Progenitor cell of endocrine pancreas (in vitro differentiated cells): ENCODE results near the gene GMPR. TPM values are rescaled to one million over a fixed set of nuclear protein-coding genes. Genes with fewer than 3 reads are reported as not detected.
"Not testable (repeated sequence)": the region's sequence is repeated elsewhere in the genome, so short reads cannot be mapped to it uniquely, and the experiment has no call there.

ENCODE experiments used
- DNase-seq: peaks from one replicate; pipeline ENCODE4 v3.0.0; 2021; ENCODE audit warnings: low spot score; ENCODE audit not compliant: unreplicated experiment
- H3K27ac Mint-ChIP-seq: 2 replicates; pipeline ENCODE4 v1.8.0; 2021; ENCODE audit warnings: mild to moderate bottlenecking, moderate library complexity, mixed read lengths
- H3K27me3 Mint-ChIP-seq: 2 replicates; pipeline ENCODE4 v1.8.0; 2021; ENCODE audit warnings: mixed read lengths
- H3K36me3 Mint-ChIP-seq: 2 replicates; pipeline ENCODE4 v1.8.0; 2022; ENCODE audit warnings: mixed read lengths; ENCODE audit not compliant: insufficient read depth
- H3K4me1 Mint-ChIP-seq: 2 replicates; pipeline ENCODE4 v1.8.0; 2021; ENCODE audit warnings: low read depth, mixed read lengths
- H3K4me3 Mint-ChIP-seq: 2 replicates; pipeline ENCODE4 v1.8.0; 2021; ENCODE audit warnings: low read depth, mild to moderate bottlenecking, moderate library complexity, mixed read lengths
- H3K9me3 Mint-ChIP-seq: 2 replicates; pipeline ENCODE4 v1.8.0; 2021; ENCODE audit warnings: low read depth, mixed read lengths
- total RNA-seq: library from RNA; stranded (reverse); gene quantifications from 2 replicates; pipeline ENCODE4 v1.2.1, GENCODE V29; 2021
- TF ChIP-seq, protein P1 (sequence below): fragments of 200-600 bp; sonication (generic); IDR thresholded peaks from one replicate; pipeline ENCODE4 v1.5.0; 2021; ENCODE audit warnings: antibody characterized with exemption, mild to moderate bottlenecking; ENCODE audit not compliant: unreplicated experiment

GMPR gene
- total RNA-seq, 1 donor from 2014 or later = 0.50 TPM

DNA sequence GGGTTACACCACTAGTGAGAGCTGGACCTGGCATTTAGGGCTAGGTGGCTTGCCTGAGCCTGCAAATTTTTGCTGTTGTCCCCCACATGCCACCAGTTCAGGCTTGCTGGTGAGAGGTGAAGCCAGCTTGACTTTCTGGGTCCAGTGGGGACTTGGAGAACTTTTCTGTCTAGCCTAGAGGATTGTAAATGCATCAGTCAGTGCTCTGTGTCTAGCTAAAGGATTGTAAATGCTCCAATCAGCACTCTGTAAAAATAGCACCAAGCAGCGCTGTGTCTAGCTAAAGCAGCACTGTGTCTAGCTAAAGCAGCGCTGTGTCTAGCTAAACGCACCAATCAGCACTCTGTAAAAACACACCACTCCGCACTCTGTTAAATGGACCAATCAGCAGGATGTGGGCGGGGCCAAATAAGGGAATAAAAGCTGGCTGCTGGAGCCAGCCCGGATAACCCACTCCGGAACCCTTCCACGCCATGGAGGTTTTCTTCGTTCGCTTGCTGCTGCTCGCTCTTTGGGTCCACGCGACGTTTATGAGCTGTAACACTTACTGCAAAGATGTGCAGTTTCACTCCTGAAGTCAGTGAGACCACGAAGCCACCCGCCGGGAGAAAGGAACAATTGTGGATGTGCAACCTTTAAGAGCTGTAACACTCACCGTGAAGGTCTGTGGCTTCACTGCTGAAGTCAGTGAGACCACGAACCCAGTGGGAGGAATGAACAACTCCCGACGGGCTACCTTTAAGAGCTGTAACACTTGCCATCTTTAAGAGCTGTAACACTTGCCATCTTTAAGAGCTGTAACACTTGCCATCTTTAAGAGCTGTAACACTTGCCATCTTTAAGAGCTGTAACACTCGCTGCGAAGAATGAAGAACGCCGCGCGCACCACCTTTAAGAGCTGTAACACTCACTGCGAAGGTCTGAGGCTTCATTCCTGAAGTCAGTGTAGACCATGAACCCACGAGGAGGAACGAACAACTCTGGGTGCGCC is 27.3 kb downstream of the GMPR start:
- peaks cover 4% of the 10 kb centered on the region for H3K27me3 Mint-ChIP-seq
- H3K9me3 Mint-ChIP-seq = no peaks in the 10 kb centered on the region
- no peak for DNase-seq
- H3K27ac Mint-ChIP-seq = no peak overlapping the region
- H3K36me3 Mint-ChIP-seq = peaks cover 2% of the 10 kb centered on the region
- H3K4me3 Mint-ChIP-seq = no peak overlapping the region
- no peaks in the 10 kb centered on the region for H3K4me1 Mint-ChIP-seq
- TF ChIP-seq, protein P1, sequence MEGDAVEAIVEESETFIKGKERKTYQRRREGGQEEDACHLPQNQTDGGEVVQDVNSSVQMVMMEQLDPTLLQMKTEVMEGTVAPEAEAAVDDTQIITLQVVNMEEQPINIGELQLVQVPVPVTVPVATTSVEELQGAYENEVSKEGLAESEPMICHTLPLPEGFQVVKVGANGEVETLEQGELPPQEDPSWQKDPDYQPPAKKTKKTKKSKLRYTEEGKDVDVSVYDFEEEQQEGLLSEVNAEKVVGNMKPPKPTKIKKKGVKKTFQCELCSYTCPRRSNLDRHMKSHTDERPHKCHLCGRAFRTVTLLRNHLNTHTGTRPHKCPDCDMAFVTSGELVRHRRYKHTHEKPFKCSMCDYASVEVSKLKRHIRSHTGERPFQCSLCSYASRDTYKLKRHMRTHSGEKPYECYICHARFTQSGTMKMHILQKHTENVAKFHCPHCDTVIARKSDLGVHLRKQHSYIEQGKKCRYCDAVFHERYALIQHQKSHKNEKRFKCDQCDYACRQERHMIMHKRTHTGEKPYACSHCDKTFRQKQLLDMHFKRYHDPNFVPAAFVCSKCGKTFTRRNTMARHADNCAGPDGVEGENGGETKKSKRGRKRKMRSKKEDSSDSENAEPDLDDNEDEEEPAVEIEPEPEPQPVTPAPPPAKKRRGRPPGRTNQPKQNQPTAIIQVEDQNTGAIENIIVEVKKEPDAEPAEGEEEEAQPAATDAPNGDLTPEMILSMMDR = no peak

- DNase-seq = no peak
- H3K27ac Mint-ChIP-seq = no peak overlapping the region
- H3K36me3 Mint-ChIP-seq = peaks cover 2% of the 10 kb centered on the region
- H3K27me3 Mint-ChIP-seq = peaks cover 4% of the 10 kb centered on the region
- H3K4me3 Mint-ChIP-seq = no peak overlapping the region
- TF ChIP-seq, protein P1 = no peak
- H3K9me3 Mint-ChIP-seq = no peaks in the 10 kb centered on the region
- H3K4me1 Mint-ChIP-seq = no peaks in the 10 kb centered on the region
These were observed 29.3 kb downstream of the GMPR start for GRCh38 chr6:16267428-16268263.

DNA sequence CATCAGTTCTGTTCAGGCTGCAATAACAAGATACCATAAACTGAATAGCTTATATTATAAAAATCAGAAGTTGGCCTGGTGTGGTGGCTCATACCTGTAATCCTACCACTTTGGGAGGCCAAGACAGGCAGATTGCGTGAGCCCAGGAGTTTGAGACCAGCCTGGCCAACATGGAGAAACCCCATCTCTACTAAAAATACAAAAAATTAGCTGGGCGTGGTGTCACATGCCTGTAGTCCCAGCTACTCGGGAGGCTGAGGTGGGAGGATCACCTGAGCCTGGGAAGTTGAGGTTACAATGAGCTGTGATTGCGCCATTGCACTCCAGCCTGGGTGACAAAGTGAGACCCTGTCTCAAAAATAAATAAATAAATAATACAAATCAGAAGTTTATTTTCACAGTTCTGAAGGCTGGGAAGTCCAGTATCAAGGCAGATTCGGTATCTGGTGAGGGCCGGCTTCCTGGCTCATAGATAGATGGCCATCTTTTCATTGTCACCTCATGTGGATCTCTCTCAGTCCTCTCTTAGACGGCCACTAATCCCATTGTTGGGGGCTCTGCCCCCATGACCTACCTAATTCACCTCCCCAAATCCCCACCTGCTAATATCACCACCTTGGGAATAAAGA is 31.2 kb downstream of the GMPR start:
- H3K27me3 Mint-ChIP-seq, H3K27ac Mint-ChIP-seq, H3K4me3 Mint-ChIP-seq, H3K4me1 Mint-ChIP-seq, DNase-seq, H3K9me3 Mint-ChIP-seq, H3K36me3 Mint-ChIP-seq: not testable (repeated sequence)

- Mint-ChIP-seq H3K36me3 (peaks cover 2% of the 10 kb centered on the region), H3K4me3 (no peak overlapping the region), H3K27me3 (peaks cover 4% of the 10 kb centered on the region), H3K27ac (no peak overlapping the region), H3K4me1 (no peaks in the 10 kb centered on the region), H3K9me3 (no peaks in the 10 kb centered on the region)
- DNase-seq = no peak
- TF ChIP-seq, protein P1 = no peak
These were observed 31.9 kb downstream of the GMPR start for GRCh38 chr6:16270178-16270794.

DNA sequence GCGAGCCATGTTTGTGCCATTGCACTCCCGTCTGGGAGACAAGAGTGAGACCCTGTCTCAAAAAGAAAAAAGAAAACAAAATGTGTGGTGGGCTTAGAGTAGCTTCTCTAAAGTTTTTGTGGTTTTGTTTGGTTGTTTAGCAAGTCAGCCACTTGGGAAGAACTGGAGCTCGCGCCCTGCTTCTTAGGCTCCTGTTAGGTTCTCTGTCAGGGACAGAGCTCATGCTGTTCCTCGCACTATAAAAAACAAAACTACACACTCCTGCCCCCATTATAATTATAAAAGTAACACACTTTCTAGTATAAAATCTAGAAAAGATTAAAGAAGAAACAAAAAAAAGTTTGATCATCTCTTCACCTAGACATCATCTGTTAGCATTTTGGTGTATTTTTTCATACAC is 33.0 kb downstream of the GMPR start:
- TF ChIP-seq, protein P1 = no peak
- H3K27me3 Mint-ChIP-seq = peaks cover under 1% of the 10 kb centered on the region
- H3K4me3 Mint-ChIP-seq = no peak overlapping the region
- H3K36me3 Mint-ChIP-seq = peaks cover 2% of the 10 kb centered on the region
- no peaks in the 10 kb centered on the region for H3K4me1 Mint-ChIP-seq
- no peak for DNase-seq
- no peak overlapping the region for H3K27ac Mint-ChIP-seq
- no peaks in the 10 kb centered on the region for H3K9me3 Mint-ChIP-seq
